MG63 (cell line): Measurements from ENCODE around the gene CLCC1. TPM values are rescaled to one million over a fixed set of nuclear protein-coding genes. Genes with fewer than 3 reads are reported as not detected.
"Not testable (repeated sequence)": the region's sequence is repeated elsewhere in the genome, so short reads cannot be mapped to it uniquely, and the experiment has no call there.

Experiments used
- DNase-seq: peaks from one replicate; pipeline ENCODE4 v3.0.0-alpha.2; 2020
- H3K27me3 ChIP-seq: fragments of 250-450 bp; sonication (Bioruptor Pico); 2 replicates; pipeline ENCODE4 v1.5.1; 2020; ENCODE audit warnings: mild to moderate bottlenecking, moderate library complexity
- H3K36me3 ChIP-seq: fragments of 250-450 bp; sonication (Bioruptor Pico); 2 replicates; pipeline ENCODE4 v1.5.1; 2020; ENCODE audit warnings: mild to moderate bottlenecking, moderate library complexity
- H3K4me3 ChIP-seq: fragments of 250-450 bp; sonication (Bioruptor Pico); 2 replicates; pipeline ENCODE4 v1.5.1; 2020; ENCODE audit warnings: mild to moderate bottlenecking, moderate library complexity
- H3K9me3 ChIP-seq: fragments of 250-450 bp; sonication (Bioruptor Pico); 2 replicates; pipeline ENCODE4 v1.5.1; 2020; ENCODE audit warnings: mild to moderate bottlenecking, moderate library complexity
- total RNA-seq: library from RNA; depleted of rRNA; stranded (reverse); fragments of >200 nt; shearing (Covaris generic); gene quantifications from 2 replicates; pipeline ENCODE4 v1.2.3, GENCODE V29; 2014; ENCODE audit warnings: low replicate concordance; rRNA removed

The CLCC1 gene
- total RNA-seq, 1 experiment from 2014 or later = 58.3 TPM

- Histone ChIP-seq H3K9me3 (no peaks in the 10 kb centered on the region), H3K36me3 (peaks cover 52% of the 10 kb centered on the region), H3K4me3 (no peak overlapping the region), H3K27me3 (no peaks in the 10 kb centered on the region)
- DNase-seq = no peak
Observed at GRCh38 chr1:108947871-108948525, 15.3 kb downstream of the CLCC1 start.

GRCh38 chr1:108936170-108936569, 27.1 kb downstream of the CLCC1 start:
- no peak for DNase-seq
- peaks cover 89% of the 10 kb centered on the region for H3K36me3 ChIP-seq

GRCh38 chr1:108933944-108934343, 29.3 kb downstream of the CLCC1 start:
- Histone ChIP-seq H3K9me3 (no peaks in the 10 kb centered on the region), H3K4me3 (no peak overlapping the region), H3K27me3 (no peaks in the 10 kb centered on the region), H3K36me3 (peaks cover 92% of the 10 kb centered on the region)
- no peak for DNase-seq

More at GRCh38 chr1:108936170-108936569, 27.1 kb downstream of the CLCC1 start:
- Histone ChIP-seq H3K4me3 (no peak overlapping the region), H3K9me3 (no peaks in the 10 kb centered on the region), H3K27me3 (no peaks in the 10 kb centered on the region)

GRCh38 chr1:108927565-108927964, 35.7 kb downstream of the CLCC1 start:
- not testable (repeated sequence) for H3K4me3 ChIP-seq, H3K27me3 ChIP-seq, DNase-seq, H3K9me3 ChIP-seq
- H3K36me3 ChIP-seq = peaks cover 97% of the 10 kb centered on the region

GRCh38 chr1:108925920-108926319, 37.4 kb downstream of the CLCC1 start:
- no peak for DNase-seq
- Histone ChIP-seq H3K36me3 (peaks cover 91% of the 10 kb centered on the region), H3K9me3 (no peaks in the 10 kb centered on the region), H3K4me3 (no peak overlapping the region), H3K27me3 (no peaks in the 10 kb centered on the region)

- H3K9me3 ChIP-seq = no peaks in the 10 kb centered on the region
- no peaks in the 10 kb centered on the region for H3K27me3 ChIP-seq
- H3K4me3 ChIP-seq = no peak overlapping the region
- H3K36me3 ChIP-seq = peaks cover 29% of the 10 kb centered on the region
- no peak for DNase-seq
Observed at GRCh38 chr1:108916788-108917187, 46.5 kb downstream of the CLCC1 start.

Other genes starting within 250 kb of the CLCC1 start
- 20.9 and 30.1 TPM in 2 replicates for gene STXBP3, start 216.8 kb downstream of the CLCC1 start, total RNA-seq
- gene AKNAD1, start 106.4 kb downstream of the CLCC1 start, total RNA-seq = not detected in 2 replicates
- 79.9 and 96.6 TPM in 2 replicates for gene GPSM2, start 86.5 kb downstream of the CLCC1 start, total RNA-seq
- gene WDR47, start 78.6 kb upstream of the CLCC1 start, total RNA-seq = 19.5 and 23.7 TPM in 2 replicates
- gene TAF13, start 112.5 kb upstream of the CLCC1 start, total RNA-seq = 37.6 and 71.7 TPM in 2 replicates
- gene TMEM167B, start 127.3 kb upstream of the CLCC1 start, total RNA-seq = 43.4 and 61.3 TPM in 2 replicates
- 0.20 TPM in 1 of 2 replicates, not detected in the other for gene ELAPOR1, start 150.6 kb upstream of the CLCC1 start, total RNA-seq